A549 (cell line): Measurements from ENCODE around the gene SERPINA6. TPM values are rescaled to one million over a fixed set of nuclear protein-coding genes. Genes with fewer than 3 reads are reported as not detected.

Experiments used
- ATAC-seq, 2 experiments: fragments of 200-7000 bp in 1 of 2; fragments of >200 bp in 1 of 2; cut with Nextera tagmentation in 1 of 2; cut with Tn5 transposase in 1 of 2; 3 replicates each; pipeline versions ENCODE4 v1.8.0 to v1.9.1; 2018 to 2020; ENCODE audit warnings: mild to moderate bottlenecking in 1 of 2, moderate library complexity in 1 of 2
- CTCF ChIA-PET: fragments of 300-600 bp; sonication (Branson Sonifier 250); formaldehyde crosslinking; extraction: SDS; loops from one replicate; lab custom pipeline; 2021; ENCODE audit warnings: antibody characterized with exemption, inconsistent platforms; lab: Yijun Ruan, JAX
- POLR2A ChIA-PET: fragments of 350-600 bp; formaldehyde crosslinking; extraction: SDS; loops from one replicate; lab custom pipeline; 2021; ENCODE audit warnings: antibody characterized with exemption, inconsistent platforms; lab: Yijun Ruan, JAX
- DNase-seq, 2 experiments: peaks; one replicate each; pipeline versions ENCODE4 v3.0.0 to v3.0.0-alpha.2; 2011 to 2016; ENCODE audit warnings: low read depth in 1 of 2, low spot score in 1 of 2
- FAIRE-seq: peaks from 2 replicates; lab custom pipeline; 2011; peaks lifted over from hg19 to GRCh38; lab: Jason Lieb, UNC
- H3K27ac ChIP-seq, 2 experiments: fragments of >200 bp; sonication (Bioruptor Twin); formaldehyde crosslinking; 3 replicates each; pipeline ENCODE4 v1.5.1; 2016 to 2017
- H3K4me1 ChIP-seq: fragments of >200 bp; sonication (Bioruptor Twin); formaldehyde crosslinking; 3 replicates; pipeline ENCODE4 v1.6.1; 2016
- H3K4me2 ChIP-seq: fragments of >200 bp; sonication (Bioruptor Twin); formaldehyde crosslinking; 3 replicates; pipeline ENCODE4 v1.6.1; 2016
- H3K4me3 ChIP-seq: fragments of >200 bp; sonication (Bioruptor Twin); formaldehyde crosslinking; 3 replicates; pipeline ENCODE4 v1.5.1; 2016
- H3K9me3 ChIP-seq: fragments of >200 bp; sonication (Bioruptor Twin); formaldehyde crosslinking; 3 replicates; pipeline ENCODE4 v1.6.1; 2016
- BCL3 ChIP-seq: fragments of >200 bp; sonication (Bioruptor Twin); formaldehyde crosslinking; IDR thresholded peaks from 3 replicates; pipeline ENCODE4 v1.6.1; 2016
- BHLHE40 ChIP-seq: IDR thresholded peaks from 2 replicates; pipeline ENCODE4 v1.6.1; 2012; ENCODE audit warnings: low read depth, low read length, inconsistent platforms
- CBX2 ChIP-seq: fragments of 200-600 bp; sonication (generic); IDR thresholded peaks from 2 replicates; pipeline ENCODE4 v1.6.1; 2016; ENCODE audit warnings: low read depth, mild to moderate bottlenecking, borderline replicate concordance
- CBX8 ChIP-seq: fragments of 200-600 bp; sonication (generic); IDR thresholded peaks from 2 replicates; pipeline ENCODE4 v1.6.1; 2016
- CEBPB ChIP-seq, 2 experiments: fragments of >200 bp in 1 of 2; sonication (Bioruptor Twin) in 1 of 2; formaldehyde crosslinking in 1 of 2; IDR thresholded peaks; 2 replicates each; pipeline ENCODE4 v1.6.1; 2012 to 2016
- ELK1 ChIP-seq: fragments of 150-350 bp; IDR thresholded peaks from 2 replicates; pipeline ENCODE4 v1.6.1; 2014; ENCODE audit warnings: low read depth, mild to moderate bottlenecking, low read length
- EP300 ChIP-seq, 2 experiments: fragments of >200 bp; sonication (Bioruptor Twin); formaldehyde crosslinking; IDR thresholded peaks; 2 replicates in 1 of 2; 3 replicates in 1 of 2; pipeline ENCODE4 v1.6.1; 2016 to 2017
- FOSL2 ChIP-seq, 2 experiments: fragments of 450-650 bp in 1 of 2; fragments of >200 bp in 1 of 2; sonication (Bioruptor Twin) in 1 of 2; formaldehyde crosslinking; IDR thresholded peaks; 2 replicates each; pipeline versions ENCODE4 v1.5.0 to v1.6.1; 2016 to 2020; ENCODE audit warnings: mild to moderate bottlenecking in 1 of 2, moderate library complexity in 1 of 2
- GATA3 ChIP-seq: IDR thresholded peaks from 2 replicates; pipeline ENCODE4 v1.6.1; 2012; ENCODE audit warnings: borderline replicate concordance
- HES2 ChIP-seq: fragments of >200 bp; sonication (Bioruptor Twin); formaldehyde crosslinking; IDR thresholded peaks from 2 replicates; pipeline ENCODE4 v1.6.1; 2016
- HEYL ChIP-seq: fragments of 250-450 bp; sonication (Bioruptor Pico); IDR thresholded peaks from 2 replicates; pipeline ENCODE4 v1.8.0; 2021; ENCODE audit warnings: mild to moderate bottlenecking, moderate library complexity
- HMGXB4 ChIP-seq: fragments of 250-450 bp; sonication (Bioruptor Pico); IDR thresholded peaks from 2 replicates; pipeline ENCODE4 v1.5.0; 2021; ENCODE audit warnings: mild to moderate bottlenecking, moderate library complexity, borderline replicate concordance
- JUN ChIP-seq, 2 experiments: fragments of >200 bp; sonication (Bioruptor Twin); formaldehyde crosslinking; IDR thresholded peaks; 2 replicates in 1 of 2; 3 replicates in 1 of 2; pipeline ENCODE4 v1.6.1; 2016 to 2017
- KDM5A ChIP-seq: fragments of 200-600 bp; sonication (generic); IDR thresholded peaks from 2 replicates; pipeline ENCODE4 v1.6.1; 2016; ENCODE audit warnings: antibody characterized with exemption, mild to moderate bottlenecking
- NR3C1 ChIP-seq: fragments of >200 bp; sonication (Bioruptor Twin); formaldehyde crosslinking; IDR thresholded peaks from 3 replicates; pipeline ENCODE4 v1.6.1; 2017
- PBX3 ChIP-seq: IDR thresholded peaks from 2 replicates; pipeline ENCODE4 v1.6.1; 2012
- POLR2AphosphoS2 ChIP-seq: conservative IDR thresholded peaks from 2 replicates; pipeline ENCODE4 v1.6.1; 2012; ENCODE audit warnings: low read length, improper control_type of control experiment, inconsistent platforms
- RAD21 ChIP-seq, 2 experiments: fragments of >200 bp in 1 of 2; sonication (Bioruptor Twin) in 1 of 2; formaldehyde crosslinking in 1 of 2; IDR thresholded peaks in 1 of 2; conservative IDR thresholded peaks in 1 of 2; 2 replicates in 1 of 2; 3 replicates in 1 of 2; pipeline ENCODE4 v1.6.1; 2012 to 2018; ENCODE audit warnings: inconsistent platforms in 1 of 2
- RARB ChIP-seq: fragments of 250-450 bp; sonication (Bioruptor Pico); IDR thresholded peaks from 2 replicates; pipeline ENCODE4 v1.8.0; 2021; ENCODE audit warnings: mild to moderate bottlenecking, moderate library complexity
- RFX5 ChIP-seq: fragments of 450-650 bp; IDR thresholded peaks from 2 replicates; pipeline ENCODE4 v1.7.1; 2014; ENCODE audit warnings: antibody characterized with exemption, mild to moderate bottlenecking, moderate library complexity
- RNF2 ChIP-seq: fragments of 200-600 bp; sonication (generic); IDR thresholded peaks from 2 replicates; pipeline ENCODE4 v1.6.1; 2016; ENCODE audit warnings: low read depth, mild to moderate bottlenecking, antibody characterized with exemption, moderate library complexity, borderline replicate concordance
- TP53 ChIP-seq: fragments of 250-450 bp; sonication (Bioruptor Pico); IDR thresholded peaks from 2 replicates; pipeline ENCODE4 v1.5.0; 2021; ENCODE audit warnings: mild to moderate bottlenecking, moderate library complexity
- ZNF302 ChIP-seq: fragments of 250-450 bp; sonication (Bioruptor Pico); IDR thresholded peaks from 2 replicates; pipeline ENCODE4 v1.9.0; 2021; ENCODE audit warnings: inconsistent platforms, mild to moderate bottlenecking, moderate library complexity
- WGBS: methylation state at CpG from one replicate; pipeline ENCODE4 v1.1.6; 2017; ENCODE audit errors: missing lambda C conversion rate; 5-methylcytosine and 5-hydroxymethylcytosine counted together
- polyA plus RNA-seq, 4 experiments: library from polyadenylated mRNA; depleted of rRNA in 3 of 4; stranded (reverse); fragments of >200 nt; fragmentation: RNase III in 1 of 4; extraction: RNeasy Plus Mini Kit Qiagen cat#74134 plus additional on column Dnase treatment in 1 of 4; gene quantifications; 2 replicates in 3 of 4; 3 replicates in 1 of 4; pipeline ENCODE4 v1.2.3, GENCODE V29; 2011 to 2017
- TF ChIP-seq, protein P1 (sequence below): fragments of 250-450 bp; sonication (Bioruptor Pico); IDR thresholded peaks from 2 replicates; pipeline ENCODE4 v1.5.0; 2020; ENCODE audit warnings: low read depth, mild to moderate bottlenecking, moderate library complexity

The SERPINA6 gene
- polyA plus RNA-seq, 2 of the 4 experiments (the other 2 are of a cell fraction) = 0.43 to 1.8 TPM

- CTCF ChIA-PET = no interaction called here
- TF ChIP-seq PBX3 (no peak), CBX8 (no peak), BCL3 (no peak), RAD21 (conservative IDR thresholded peaks at IDR 0.05 in 1 of 2, IDR thresholded peaks at IDR 0.05 in 1 of 2) (no peak), RFX5 (no peak), CEBPB (IDR thresholded peaks at IDR 0.05) (no peak), TP53 (no peak), GATA3 (no peak), EP300 (IDR thresholded peaks at IDR 0.05) (no peak), NR3C1 (no peak), ELK1 (no peak)
- TF ChIP-seq, protein P1, sequence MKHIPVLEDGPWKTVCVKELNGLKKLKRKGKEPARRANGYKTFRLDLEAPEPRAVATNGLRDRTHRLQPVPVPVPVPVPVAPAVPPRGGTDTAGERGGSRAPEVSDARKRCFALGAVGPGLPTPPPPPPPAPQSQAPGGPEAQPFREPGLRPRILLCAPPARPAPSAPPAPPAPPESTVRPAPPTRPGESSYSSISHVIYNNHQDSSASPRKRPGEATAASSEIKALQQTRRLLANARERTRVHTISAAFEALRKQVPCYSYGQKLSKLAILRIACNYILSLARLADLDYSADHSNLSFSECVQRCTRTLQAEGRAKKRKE (CRISPR knock-in tag) = no peak
- TF ChIP-seq, all 56 proteins: peak for 0
- DNase-seq = no peak
- Histone ChIP-seq H3K4me1 (no peaks in the 10 kb centered on the region), H3K4me3 (no peak overlapping the region), H3K27ac (no peak overlapping the region), H3K4me2 (no peak overlapping the region), H3K9me3 (no peaks in the 10 kb centered on the region)
- WGBS = 32% methylated on average over 2 of the region's 2 CpGs
- POLR2A ChIA-PET = no interaction called here
- ATAC-seq = no peak
- no peak for FAIRE-seq
Measured at GRCh38 chr14:94284221-94284620, 38.9 kb downstream of the SERPINA6 start.

GRCh38 chr14:94282991-94283723 lies 40.0 kb downstream of the SERPINA6 start:
- DNase-seq = no peak
- H3K4me2 ChIP-seq = no peak overlapping the region
- CTCF ChIA-PET = no interaction called here
- no peak for ATAC-seq
- no peak overlapping the region for H3K27ac ChIP-seq
- H3K4me3 ChIP-seq = no peak overlapping the region
- no peaks in the 10 kb centered on the region for H3K9me3 ChIP-seq
- FAIRE-seq = no peak
- POLR2A ChIA-PET = no interaction called here
- WGBS = 20% methylated on average over 2 of the region's 2 CpGs
- H3K4me1 ChIP-seq = no peaks in the 10 kb centered on the region
- no peak for TF ChIP-seq CBX2
- TF ChIP-seq POLR2AphosphoS2 = no peak
- no peak for TF ChIP-seq HES2
- TF ChIP-seq BHLHE40 = no peak
- no peak for TF ChIP-seq ZNF302 (CRISPR knock-in tag)
- TF ChIP-seq HMGXB4 (CRISPR knock-in tag) = no peak
- no peak for TF ChIP-seq JUN (IDR thresholded peaks at IDR 0.05)
- no peak for TF ChIP-seq HEYL (CRISPR knock-in tag)
- no peak for TF ChIP-seq FOSL2 (IDR thresholded peaks at IDR 0.05)
- no peak for TF ChIP-seq FOSL2 (CRISPR knock-in tag; IDR thresholded peaks at IDR 0.05)
- TF ChIP-seq, protein P1 (CRISPR knock-in tag) = no peak
- no peak for TF ChIP-seq KDM5A
- TF ChIP-seq RARB (CRISPR knock-in tag) = no peak
- TF ChIP-seq RNF2 = no peak
- no peak for TF ChIP-seq CEBPB (IDR thresholded peaks at IDR 0.05)
